ENCODE results near the gene GNAO1.
A peak's percentile ranks its signal among the peaks of the same experiment; 100 is the strongest.

The GNAO1 gene

DNA sequence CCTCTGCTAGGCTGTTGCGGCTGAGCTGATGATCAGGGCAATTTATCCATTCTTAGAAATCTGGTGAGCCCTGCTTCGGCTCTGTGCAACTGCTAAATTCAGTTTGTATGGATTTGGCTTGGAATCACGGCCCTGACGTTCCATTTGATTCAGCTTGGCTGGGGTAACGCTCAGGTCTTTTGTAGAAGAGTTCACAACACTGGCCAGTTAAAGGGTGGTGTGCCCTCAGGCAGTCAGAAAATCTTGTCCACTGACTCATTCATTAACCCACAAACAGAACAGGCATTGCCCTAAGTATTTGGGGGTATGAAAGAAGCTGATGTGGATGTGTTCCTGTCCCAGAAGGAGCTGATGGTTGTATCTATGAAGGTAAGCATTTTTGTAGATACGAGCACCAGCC lies 53.9 kb downstream of the GNAO1 start:
- no peak for DNase-seq

DNA sequence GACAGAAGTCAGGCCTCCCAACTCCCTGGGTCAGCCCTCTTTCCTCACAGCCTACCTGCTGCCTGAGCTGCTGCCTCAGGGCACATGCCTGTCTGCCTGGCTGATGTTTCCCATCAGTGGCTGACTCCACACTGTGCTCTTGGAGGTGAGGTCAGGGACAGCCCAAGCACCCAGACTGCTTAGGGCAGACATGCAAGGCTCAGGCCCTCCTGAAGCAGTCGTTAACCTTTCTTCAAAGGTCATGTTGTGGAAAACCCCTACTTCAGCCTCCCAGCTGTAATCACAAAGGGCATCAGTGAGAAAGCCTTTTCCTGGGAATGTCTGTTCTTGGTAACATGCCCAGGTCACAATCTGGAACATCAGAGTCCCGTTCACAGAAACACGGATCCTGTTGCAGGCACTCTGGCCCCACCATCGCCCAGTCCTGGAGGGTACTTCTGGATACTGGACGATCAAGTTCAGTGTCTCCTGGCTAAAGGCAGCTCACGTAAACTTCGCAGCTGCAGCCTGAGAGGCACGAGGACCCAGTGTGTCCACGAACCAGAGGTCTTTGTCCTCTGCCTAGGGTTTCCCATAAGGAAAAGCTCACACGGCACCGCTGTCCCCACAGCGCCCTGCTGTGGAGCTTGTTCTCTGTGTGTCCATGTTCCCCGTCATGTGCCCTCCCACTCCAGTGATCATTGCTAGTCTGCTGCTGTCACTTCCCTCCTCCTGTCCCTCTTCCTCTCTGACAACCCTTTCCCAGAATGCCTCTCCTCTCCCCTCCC lies 54.9 kb downstream of the GNAO1 start:
- no peak for DNase-seq

DNA sequence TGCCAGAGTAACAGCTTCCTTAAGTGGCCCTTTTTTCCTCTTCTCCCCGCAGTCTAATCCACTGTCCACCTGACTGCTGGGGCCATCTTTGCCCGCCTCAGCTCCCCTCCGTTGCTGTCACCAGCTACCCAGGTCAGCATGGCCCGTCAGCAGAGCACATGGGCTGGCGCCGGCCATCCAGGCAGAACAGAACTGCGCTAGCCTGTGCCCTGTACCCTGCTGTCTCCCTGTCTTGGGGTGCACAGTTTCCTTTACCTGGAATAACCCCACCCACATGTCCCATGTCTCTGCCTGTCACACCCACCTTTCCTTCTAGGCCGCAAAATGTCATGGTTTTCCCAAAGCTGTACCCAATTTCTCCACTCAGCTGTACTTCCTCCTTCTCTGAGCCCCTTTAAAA lies 55.7 kb downstream of the GNAO1 start:
- DNase-seq, result no peak

DNA sequence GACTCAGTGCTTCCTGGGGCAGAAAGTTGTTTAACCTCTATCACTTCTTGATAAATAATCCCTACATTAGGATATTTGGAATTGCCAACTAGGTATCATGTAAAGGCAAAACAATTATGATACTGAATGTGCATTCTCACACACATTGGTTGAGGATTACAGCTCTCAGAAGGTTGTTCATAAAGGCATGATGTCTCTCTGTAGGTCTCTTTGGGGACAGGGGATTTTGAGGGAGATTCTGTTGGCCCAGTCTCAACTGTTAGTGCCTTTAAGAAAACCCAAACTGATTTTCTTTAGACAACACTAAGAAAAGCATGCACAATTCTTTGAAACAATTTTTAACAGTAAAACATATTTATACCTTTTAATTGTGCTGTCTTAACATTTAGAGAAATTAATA lies 56.5 kb downstream of the GNAO1 start:
- DNase-seq, result no peak

DNA sequence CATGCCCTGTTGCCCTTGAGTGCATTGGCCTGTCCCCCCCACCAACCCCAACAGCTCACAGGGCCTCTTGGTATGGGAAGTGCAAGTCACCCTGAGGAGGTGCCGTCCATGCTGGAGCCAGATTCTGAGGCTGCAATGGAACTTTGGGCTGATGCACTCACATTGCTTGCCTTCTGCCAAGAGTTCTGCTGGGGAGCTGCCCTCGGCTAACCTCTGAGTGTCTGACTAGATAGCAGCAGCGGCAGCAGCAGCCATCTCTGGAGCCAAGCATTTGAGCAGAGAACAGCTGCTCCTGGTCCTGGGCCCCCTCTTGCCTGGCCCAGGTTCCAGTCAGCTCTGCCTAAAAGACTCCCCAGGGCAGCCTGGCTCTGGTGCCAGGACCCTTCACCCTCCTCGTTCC lies 61.5 kb downstream of the GNAO1 start:
- DNase-seq, result peak; percentile 9

DNA sequence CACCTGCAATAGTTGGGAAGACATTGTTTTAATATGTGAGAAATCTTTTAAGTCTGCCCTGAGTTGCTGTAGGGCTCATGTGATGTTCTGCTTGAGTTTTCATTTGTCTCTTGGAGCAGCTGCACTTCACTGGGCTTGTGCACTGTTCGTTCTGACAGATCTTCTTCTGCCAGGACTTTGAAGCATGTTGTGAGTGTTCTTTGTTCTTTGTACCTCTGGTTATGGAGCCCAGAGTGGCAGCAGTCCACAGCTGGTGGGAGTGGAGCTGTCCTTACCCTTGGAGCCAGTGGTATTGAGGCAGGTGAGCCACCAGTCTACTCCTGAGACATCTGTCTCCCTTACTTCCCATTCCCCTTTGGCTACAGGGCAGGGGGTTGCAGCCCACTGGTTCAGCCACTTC lies 64.6 kb downstream of the GNAO1 start:
- DNase-seq, result no peak

DNA sequence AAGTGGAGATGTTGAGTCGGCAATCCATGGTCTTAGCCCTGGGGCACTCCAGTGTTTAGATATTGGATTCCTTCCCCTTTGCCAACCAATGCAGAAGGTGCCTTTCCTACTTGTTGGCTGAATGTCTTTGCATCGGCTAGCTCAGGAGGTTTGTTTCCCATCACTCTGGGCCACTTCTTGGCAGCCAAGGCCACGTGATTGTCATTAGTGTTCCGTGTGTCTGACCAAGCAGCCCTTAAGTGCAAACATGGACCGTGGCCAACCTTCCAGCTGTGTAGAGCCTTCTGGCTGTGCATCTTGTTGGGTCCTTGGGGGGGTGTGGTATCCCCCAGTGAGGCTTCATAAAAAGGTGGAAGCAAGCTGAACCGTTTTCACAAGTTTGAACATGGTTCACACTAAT lies 66.0 kb downstream of the GNAO1 start:
- no peak for DNase-seq

DNA sequence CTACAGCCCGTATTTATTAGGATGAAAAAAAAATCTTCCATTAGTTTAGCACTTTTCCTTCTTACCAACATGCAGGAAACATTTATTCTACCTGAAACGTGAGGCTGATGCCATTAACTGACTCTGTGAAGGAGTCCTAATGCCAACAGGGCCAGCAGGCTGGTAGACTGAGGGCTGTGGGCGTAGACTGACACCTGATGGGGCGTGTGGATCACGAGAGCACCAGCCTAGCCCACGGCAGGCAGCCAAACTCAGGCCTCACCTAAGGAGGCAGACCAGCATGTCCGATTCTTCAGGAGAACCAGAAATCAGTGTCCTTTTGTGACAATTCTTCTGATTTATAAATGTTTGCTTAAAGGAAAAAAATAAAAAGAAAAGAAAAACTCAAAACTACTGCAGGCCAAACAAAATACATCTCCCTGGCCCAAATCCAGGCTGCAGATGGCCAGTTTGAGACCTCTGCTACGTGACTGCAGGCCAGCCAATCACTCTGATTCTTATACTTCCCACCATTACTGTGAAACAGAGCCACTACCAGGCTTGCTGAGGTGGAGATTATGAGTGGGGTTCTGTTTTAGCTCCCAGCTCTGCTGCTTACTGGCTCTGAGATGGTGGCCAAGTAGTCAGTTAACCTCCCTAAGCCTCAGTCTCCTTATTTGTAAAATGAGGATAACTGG lies 66.5 kb downstream of the GNAO1 start:
- DNase-seq, result no peak

DNA sequence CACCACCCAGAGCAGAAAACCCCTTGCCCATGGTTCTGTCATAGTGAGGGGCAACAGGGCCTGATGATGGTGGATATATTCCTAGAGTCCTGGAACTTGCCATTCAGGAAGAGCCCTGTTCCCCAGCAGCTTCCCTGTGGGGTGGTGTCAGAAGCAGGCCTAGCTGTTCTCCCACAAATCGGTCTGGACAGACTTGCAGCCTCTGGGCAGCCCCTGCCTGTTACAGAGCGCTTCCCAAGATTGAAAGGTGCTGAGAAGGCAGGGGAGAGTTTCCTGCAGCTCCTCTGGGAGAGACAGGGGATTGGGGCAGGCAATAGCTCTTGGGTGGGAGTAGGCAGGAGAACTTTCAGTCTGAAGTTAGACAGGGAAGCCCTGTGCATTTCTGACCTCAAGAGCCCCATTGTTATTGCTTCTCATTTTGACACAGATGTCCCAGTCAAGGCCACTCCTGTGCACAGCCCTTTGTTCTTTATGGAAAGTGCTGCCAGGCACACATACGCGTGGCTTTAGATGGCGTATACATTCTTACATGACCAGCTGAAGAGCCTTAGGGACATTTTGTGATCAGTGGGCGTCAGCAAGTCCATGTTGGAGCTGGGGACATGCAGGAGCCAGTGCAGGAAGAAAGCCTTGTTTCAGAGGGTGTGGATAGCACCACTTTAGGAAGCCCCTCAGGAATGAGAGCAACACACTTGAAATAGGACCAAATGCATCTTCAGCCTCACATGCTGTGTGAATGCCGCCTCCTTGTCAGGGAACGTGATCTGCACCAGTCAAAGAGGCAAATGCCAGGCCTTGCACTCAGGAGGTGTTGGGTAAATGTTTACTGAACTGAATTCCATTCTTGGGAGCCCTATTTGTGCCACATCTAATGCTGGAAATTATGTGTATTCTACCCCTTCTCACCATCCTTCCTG lies 67.5 kb downstream of the GNAO1 start:
- no peak for DNase-seq

DNA sequence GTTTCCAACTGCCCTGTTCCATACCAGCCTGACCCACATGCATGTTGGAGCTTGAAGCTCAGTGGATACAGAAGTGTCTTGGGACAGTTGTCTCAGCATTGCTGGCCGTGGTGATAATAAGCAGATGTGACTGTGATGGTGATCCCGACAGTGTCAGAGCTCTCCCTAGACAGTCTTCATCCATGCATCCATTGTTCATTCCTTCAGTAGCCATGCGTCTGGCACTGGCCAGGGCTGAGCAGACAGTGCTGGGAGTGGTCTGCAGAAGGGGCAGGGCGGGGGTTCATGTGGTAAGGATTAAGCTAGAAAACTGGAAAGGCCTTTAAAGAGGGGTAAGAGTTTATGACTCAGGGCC lies 68.1 kb downstream of the GNAO1 start:
- DNase-seq, result no peak

DNA sequence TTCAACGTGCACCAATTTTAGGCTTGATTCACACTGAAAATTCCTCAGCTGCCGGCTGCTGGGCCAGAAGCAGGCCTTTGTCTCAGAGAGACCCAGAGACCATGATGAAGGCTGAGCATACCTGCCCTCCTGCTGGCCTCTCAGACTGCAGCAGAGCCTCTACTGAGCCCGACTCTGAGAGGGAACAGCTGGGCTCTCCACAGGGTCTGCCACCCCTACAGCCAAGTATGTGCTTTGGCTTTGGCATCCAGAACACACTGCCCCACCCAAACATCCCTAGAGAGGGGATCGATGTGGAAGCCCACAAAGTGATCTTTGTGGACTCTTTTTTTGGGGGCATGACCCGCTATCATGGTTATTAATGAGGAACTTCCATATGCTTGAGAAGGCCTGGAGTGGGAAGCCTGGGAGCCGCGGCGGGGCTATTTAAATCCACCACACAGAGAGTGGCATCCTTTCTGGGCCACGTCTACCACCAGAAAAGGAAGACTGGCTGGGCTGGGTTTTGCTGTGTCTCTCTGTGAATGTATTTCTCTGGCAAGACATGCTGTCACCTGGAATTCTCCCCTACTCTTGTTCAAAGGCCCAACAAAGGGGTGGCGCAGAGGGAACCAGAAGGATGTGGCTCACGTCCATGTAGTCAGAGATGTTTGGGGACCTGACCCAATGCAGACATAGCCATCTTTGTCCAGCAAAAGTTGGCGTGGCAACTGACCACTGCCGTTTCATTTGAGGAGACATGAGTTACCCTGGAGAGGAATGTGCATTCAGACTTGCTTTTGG lies 69.3 kb downstream of the GNAO1 start:
- DNase-seq, result no peak

DNA sequence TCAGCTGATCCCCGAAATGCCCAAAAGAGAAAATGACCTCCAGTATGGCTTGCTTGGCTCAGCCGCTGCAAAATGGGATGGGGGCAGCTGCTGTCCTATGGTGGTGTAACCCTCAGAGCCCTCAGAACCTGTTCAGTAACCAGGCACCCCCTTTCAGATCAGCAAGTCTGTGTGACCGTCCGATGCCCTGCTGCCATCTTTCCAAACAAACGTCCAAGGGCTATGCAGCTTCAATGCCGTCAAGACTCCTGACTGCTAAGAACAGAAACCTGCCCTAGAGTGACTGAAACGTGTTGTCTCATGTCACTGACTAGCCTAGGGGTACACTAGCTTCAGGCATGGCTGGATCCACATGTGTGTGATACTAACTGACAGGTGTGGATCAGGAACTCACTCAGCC lies 70.4 kb downstream of the GNAO1 start:
- DNase-seq, result no peak

DNA sequence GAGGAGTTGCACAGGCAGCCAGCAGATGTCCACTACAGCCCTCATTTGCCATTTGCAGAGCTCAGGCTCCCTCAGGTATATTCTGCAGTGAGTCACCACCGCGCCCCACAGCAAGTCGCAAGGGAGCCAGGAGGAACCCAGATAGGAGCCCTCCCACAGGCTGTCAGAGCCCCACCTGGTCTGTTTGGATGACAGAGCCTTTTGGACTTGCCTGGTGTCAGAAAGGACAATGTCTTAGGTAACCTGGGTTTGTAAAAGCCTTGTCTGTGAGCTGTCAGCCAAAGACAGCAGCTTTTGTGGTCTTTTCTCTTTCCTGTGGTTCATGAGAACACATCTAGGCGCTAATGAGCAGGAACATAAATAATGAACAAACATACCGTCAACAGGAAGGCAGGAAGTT lies 70.9 kb downstream of the GNAO1 start:
- DNase-seq, result no peak

DNA sequence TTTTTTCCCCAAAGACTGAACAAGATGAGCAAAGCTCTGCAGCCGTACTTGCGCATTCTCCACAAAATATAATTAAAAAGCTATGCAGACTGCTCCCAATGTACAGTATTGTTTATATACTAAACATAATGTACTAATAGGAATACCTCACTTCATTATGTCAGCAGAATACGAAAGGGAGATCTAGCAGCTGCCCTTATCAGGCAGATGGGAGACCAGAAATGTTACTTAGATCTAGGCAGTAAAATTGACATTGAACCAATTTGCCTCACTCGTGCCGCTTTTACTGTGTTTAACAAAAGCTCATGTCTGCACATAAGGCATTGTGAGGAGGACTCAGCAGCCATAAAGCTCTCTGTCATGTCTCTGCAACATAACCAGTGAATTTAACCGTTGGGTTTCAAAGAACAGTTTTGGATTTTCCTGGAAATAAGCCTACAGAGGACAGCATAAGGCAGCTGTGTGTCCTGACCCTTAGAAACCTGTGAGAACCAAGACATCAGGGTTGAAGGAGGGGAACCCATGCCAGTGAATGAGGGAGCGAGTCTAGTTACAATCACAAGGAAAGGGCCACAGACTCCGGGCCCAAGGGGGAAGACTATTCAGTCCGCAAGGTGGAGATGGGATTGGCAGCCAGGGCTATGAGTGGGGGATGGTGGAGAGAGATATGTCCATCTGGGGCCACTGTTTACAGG lies 71.4 kb downstream of the GNAO1 start:
- DNase-seq, result no peak

DNA sequence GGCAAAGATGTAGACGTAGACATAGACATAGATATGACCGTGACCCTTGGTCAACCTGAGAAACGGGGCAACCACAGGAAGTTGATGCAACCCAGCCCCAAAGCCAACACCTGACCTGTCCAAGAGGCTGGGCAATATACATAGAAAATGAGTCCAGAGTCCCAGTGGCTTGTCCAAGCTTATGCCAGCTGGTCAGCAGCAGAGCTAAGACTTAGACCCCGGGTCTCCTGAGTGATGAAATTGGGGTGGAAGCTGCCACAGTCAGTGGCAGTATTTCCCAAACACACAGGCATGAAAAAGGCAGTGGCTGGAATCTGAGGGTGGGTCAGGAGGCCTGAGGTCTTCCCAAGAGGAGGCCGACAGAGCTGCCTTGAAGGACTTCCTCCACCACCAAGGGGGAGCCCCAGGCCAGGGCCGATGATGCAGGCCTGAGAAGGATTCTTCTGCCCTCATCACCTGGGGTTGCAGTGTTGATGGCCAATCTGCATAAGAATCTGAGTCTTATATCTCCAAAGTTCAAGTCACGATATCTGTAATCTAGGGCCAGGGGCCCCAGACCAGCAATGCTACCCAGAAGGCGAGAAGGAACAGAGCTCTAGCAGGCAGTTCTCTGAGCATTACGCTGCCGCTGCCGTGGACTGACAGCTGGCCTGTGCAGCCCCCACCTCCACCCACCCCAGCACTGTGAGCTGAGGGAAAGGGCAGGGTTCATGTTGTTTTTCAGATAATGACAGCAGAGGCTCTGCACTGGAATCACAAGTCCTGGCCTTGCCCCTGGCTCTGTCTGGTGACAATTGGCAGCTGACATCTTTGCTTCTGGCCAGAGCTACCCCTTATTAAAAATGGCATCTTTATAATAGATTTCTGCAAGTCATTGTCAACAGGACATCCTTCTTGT lies 72.7 kb downstream of the GNAO1 start:
- no peak for DNase-seq

DNA sequence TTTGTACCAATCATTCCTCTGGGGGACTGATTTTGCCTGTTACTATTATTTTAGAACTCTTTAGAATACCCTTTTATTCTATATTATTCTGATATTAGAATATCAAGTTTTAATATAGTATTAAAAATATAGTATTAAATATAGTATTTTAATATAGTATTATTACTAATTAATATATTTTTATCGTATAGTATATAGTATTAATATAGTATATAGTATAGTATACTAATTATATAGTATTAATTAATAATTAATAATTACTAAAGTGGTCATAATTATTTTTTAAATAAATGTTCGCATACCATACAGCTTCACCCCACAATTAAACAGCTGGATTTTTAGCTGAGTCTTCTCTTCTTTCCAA lies 73.3 kb downstream of the GNAO1 start:
- DNase-seq, result no peak

DNA sequence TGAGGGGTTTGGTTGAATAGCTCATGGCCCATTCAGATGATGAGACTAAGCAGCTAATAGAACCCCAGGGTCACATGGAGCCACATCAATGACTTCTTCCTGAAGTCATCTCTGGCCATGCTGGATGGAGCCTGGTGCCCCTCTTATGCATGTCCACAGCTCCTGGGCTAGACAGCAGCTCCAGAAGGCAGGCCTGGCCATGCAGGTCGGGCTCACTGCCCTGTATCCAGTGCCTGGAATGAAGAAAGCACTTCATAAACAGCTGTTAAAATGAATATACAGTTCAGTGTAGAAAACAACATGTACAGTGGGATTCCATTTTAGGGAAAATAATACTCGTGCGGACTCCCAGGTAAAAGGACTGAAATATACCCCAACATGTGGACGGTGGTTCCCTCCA lies 73.9 kb downstream of the GNAO1 start:
- DNase-seq, result no peak

DNA sequence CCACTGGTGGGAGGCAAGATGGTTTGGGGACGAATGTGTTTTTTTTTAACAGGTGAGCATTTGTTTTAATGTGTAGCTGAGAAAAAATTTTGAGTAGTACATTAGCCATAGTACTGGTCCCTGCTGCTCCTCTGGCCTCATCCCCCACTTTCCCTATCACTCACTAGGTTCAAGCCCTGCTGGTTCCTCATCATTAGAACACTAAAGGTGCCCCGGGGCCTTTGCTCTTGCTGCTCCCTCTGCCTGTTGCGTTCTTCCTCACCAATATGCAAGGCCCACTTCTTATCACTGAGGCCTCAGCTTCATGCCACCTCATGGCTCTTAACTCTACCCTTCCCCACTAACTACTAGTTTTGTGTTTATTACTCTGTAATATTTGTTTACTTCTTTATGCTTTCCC lies 74.5 kb downstream of the GNAO1 start:
- DNase-seq, result no peak

DNA sequence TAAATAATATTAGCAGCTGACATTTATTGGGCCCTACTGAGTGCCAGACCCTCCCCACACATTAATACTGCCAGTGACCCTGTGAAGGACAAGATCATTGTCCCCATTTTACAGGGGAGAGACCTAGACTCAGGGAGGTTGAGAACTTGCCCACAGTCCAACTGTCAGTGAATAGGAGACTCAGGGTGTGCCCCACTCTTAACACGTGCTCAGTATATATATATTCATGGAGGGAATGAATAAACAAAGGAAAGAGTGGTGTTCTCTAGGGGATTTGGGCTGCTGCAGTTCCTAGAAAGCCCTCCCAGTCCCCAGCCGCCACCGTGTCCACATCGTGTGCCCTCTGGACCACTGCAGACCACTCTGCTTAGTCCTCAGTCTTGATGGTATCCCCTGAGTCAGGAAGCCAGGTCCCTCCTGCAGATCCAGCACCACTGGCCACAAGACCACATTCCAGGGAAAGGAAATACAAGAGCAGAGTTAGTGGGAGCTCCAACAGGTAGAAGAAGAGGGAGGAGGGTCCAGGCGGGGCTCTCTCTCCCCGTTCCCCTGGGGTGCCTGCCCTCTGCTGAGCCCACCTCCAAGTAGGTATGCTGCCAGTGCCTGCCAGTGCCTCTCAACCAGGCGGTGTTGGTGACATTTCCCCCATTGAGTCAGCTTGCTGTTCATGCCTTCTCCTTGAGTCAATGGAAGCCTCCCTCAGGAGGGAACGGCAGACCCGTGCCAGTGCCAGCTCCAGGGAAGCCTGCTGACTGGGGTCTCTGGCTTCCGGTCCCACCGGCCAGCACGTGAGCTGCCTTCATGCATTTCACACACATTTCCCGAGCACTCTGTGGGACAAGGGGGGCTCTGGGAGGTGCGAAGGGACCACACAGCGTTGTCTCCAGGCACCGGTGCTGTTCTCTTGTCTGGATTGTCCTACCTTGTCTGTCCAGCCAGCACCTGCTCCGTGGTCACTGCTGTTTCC lies 75.6 kb downstream of the GNAO1 start:
- no peak for DNase-seq

DNA sequence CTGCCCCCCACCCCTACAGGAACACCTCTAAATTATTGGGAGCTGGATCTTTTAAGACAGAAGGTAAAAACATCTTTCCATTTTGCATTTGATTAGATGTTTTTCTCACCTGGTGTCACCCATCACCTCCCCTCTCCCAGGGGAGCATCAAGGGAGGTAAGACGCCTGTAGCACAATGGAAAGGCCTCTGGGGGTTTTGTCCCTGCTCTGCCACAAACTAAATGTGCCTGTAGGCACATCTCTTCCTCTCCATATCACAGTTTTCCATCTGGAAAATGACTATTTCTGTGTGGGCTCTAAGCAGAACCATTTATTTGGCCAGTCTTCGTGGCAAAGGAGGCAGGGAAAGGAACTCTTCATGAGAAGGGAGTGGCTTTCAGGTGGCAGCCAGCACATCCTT lies 76.6 kb downstream of the GNAO1 start:
- DNase-seq, result no peak

Measured in fibroblast of upper back skin (primary cell).